Activated CD8-positive, alpha-beta T cell treated with anti-CD3 and anti-CD28 coated beads for 36 hours (primary cell): ENCODE results near the gene BTG2. TPM values are rescaled to one million over a fixed set of nuclear protein-coding genes. Genes with fewer than 3 reads are reported as not detected.

Experiments used
- ATAC-seq: fragments of 200-7000 bp; cut with Tn5 transposase; one replicate; pipeline ENCODE4 v1.10.0; 2021; ENCODE audit warnings: mild to moderate bottlenecking, moderate library complexity
- CTCF ChIA-PET: fragments of 350-600 bp; sonication (Branson Sonifier 250); formaldehyde crosslinking; loops from one replicate; lab custom pipeline; 2021; ENCODE audit warnings: antibody characterized with exemption; lab: Charles Lee
- POLR2A ChIA-PET: fragments of 350-600 bp; sonication (Branson Sonifier 250); formaldehyde crosslinking; loops from one replicate; lab custom pipeline; 2021; ENCODE audit warnings: antibody characterized with exemption; lab: Charles Lee
- DNase-seq: peaks from one replicate; pipeline ENCODE4 v3.0.0-alpha.2; 2020
- H3K27ac Mint-ChIP-seq: one replicate; pipeline ENCODE4 v1.8.0; 2021; ENCODE audit warnings: mild to moderate bottlenecking, mixed read lengths
- H3K27me3 Mint-ChIP-seq: one replicate; pipeline ENCODE4 v1.8.0; 2021; ENCODE audit warnings: mixed read lengths
- H3K36me3 Mint-ChIP-seq: one replicate; pipeline ENCODE4 v1.8.0; 2021; ENCODE audit warnings: low read depth, mixed read lengths
- H3K4me1 Mint-ChIP-seq: one replicate; pipeline ENCODE4 v1.8.0; 2021; ENCODE audit warnings: low read depth, mixed read lengths
- H3K4me3 Mint-ChIP-seq: one replicate; pipeline ENCODE4 v1.8.0; 2021; ENCODE audit warnings: mild to moderate bottlenecking, moderate library complexity, mixed read lengths
- H3K9me3 Mint-ChIP-seq: one replicate; pipeline ENCODE4 v1.8.0; 2021; ENCODE audit warnings: mixed read lengths
- CTCF ChIP-seq: fragments of 200-600 bp; IDR thresholded peaks from one replicate; pipeline ENCODE4 v1.8.0; 2022; ENCODE audit warnings: antibody characterized with exemption, mild to moderate bottlenecking
- intact Hi-C: fragments of 100-400 bp; cut with micrococcal nuclease; formaldehyde crosslinking; loops from one replicate; pipeline ENCODE4 v1.10.0; 2022
- total RNA-seq, 2 experiments: library from RNA; stranded (reverse); gene quantifications; one replicate each; pipeline ENCODE4 v1.2.3, GENCODE V29; 2021

Gene BTG2
- total RNA-seq, 2 experiments from 2014 or later, result 115 TPM

GRCh38 chr1:203338335-203339036 is 33.2 kb downstream of the BTG2 start:
- ChIA-PET POLR2A (interaction anchor here (4.7 kb wide), 1 partner anchor 69 kb away, joined by 31 read pairs; no protein-coding TSS in a partner anchor), CTCF (interaction anchor here (0.7 to 24.8 kb wide), 15 partner anchors 6 to 299 kb away, joined by 3 to 1114 read pairs (median 12); partner anchors contain the start of genes BTG2 and FMOD)
- peak; percentile 88 for TF ChIP-seq CTCF
- ATAC-seq (peak; percentile 77), DNase-seq (peak; percentile 76)
- intact Hi-C loops, result loop anchor here (1.0 kb wide), 1 partner anchor 65 kb away; no protein-coding TSS in a partner anchor
- Mint-ChIP-seq H3K27me3 (peaks cover 11% of the 10 kb centered on the region), H3K36me3 (no peaks in the 10 kb centered on the region), H3K4me3 (no peak overlapping the region), H3K9me3 (no peaks in the 10 kb centered on the region), H3K27ac (no peak overlapping the region), H3K4me1 (peaks cover 17% of the 10 kb centered on the region)

DNA sequence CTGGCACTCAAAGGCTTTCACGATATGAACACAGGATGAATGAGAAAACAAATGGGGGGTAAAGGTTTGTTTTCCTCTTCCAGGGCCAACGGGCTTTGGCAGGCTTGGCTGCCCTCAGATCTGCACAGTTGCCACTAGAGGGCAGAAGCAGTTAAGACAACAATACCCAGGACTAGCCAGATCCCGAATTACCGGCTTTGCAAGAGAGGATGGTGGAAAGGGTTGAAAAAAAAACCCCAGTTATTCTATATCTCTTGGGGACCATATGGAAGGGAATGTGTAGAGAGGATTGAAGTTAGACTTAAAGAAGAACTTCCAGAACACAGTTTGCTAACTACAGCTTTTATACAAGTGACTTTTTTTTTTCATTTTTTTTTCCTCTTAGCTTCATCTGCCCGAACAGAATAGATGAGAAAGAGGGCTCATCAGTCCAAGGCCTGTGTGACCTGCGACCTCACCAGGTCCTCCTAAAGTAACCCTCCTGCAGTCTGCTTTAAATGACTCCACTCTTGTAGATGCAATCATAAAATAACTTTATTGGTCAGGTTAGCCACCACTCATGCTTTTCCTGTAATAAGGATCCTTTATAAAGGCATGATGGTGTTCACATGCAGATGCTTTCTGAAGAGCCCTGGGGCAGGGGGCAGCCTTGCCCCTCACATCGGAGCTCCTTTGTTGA is 34.9 kb downstream of the BTG2 start:
- Mint-ChIP-seq H3K4me1 (peaks cover 17% of the 10 kb centered on the region), H3K4me3 (no peak overlapping the region), H3K36me3 (no peaks in the 10 kb centered on the region), H3K9me3 (no peaks in the 10 kb centered on the region), H3K27ac (no peak overlapping the region), H3K27me3 (peaks cover 11% of the 10 kb centered on the region)
- DNase-seq, result peak; percentile 71
- ChIA-PET CTCF (interaction anchor here (0.5 to 24.8 kb wide), 34 partner anchors 8 to 353 kb away, joined by 3 to 1114 read pairs (median 4); partner anchors contain the start of genes BTG2, FMOD, OPTC and PRELP), POLR2A (interaction anchor here (0.6 to 1.5 kb wide), 4 partner anchors 10 to 199 kb away, joined by 3 to 4 read pairs (median 3); no protein-coding TSS in a partner anchor)
- TF ChIP-seq CTCF, result peak; percentile 91
- ATAC-seq, result peak; percentile 81
- intact Hi-C loops, result loop anchor here (2.0 to 10.0 kb wide), 2 partner anchors 147 to 365 kb away; no protein-coding TSS in a partner anchor

GRCh38 chr1:203342192-203342940 is 37.0 kb downstream of the BTG2 start:
- H3K27me3 Mint-ChIP-seq, result peaks cover 11% of the 10 kb centered on the region
- no peaks in the 10 kb centered on the region for H3K36me3 Mint-ChIP-seq
- ChIA-PET POLR2A (interaction anchor here (1.1 to 1.2 kb wide), 2 partner anchors 16 to 146 kb away, joined by 3 read pairs; no protein-coding TSS in a partner anchor), CTCF (interaction anchor here (0.5 to 24.8 kb wide), 38 partner anchors 7 to 357 kb away, joined by 3 to 1114 read pairs (median 3); partner anchors contain the start of genes BTG2, FMOD and OPTC)
- intact Hi-C loops, result loop anchor here (10.0 kb wide), 1 partner anchor 362 kb away; no protein-coding TSS in a partner anchor
- DNase-seq (peak; percentile 50), ATAC-seq (peak; percentile 65)
- peak; percentile 82 for TF ChIP-seq CTCF
- no peak overlapping the region for H3K27ac Mint-ChIP-seq
- H3K4me3 Mint-ChIP-seq, result no peak overlapping the region
- peaks cover 9% of the 10 kb centered on the region for H3K4me1 Mint-ChIP-seq
- H3K9me3 Mint-ChIP-seq, result no peaks in the 10 kb centered on the region

- POLR2A ChIA-PET, result interaction anchor here (0.9 to 1.1 kb wide), 2 partner anchors 77 to 144 kb away, joined by 3 read pairs; no protein-coding TSS in a partner anchor
- H3K9me3 Mint-ChIP-seq, result no peaks in the 10 kb centered on the region
Measured at GRCh38 chr1:203343956-203344754, 38.8 kb downstream of the BTG2 start.

More at GRCh38 chr1:203343956-203344754, 38.8 kb downstream of the BTG2 start:
- DNase-seq, result no peak
- no peaks in the 10 kb centered on the region for H3K36me3 Mint-ChIP-seq
- TF ChIP-seq CTCF, result no peak
- H3K27ac Mint-ChIP-seq, result no peak overlapping the region
- intact Hi-C loops, result loop anchor here (10.0 kb wide), 1 partner anchor 361 kb away; no protein-coding TSS in a partner anchor
- CTCF ChIA-PET, result interaction anchor here (1.0 to 24.8 kb wide), 14 partner anchors 9 to 299 kb away, joined by 3 to 1114 read pairs (median 6); partner anchors contain the start of genes BTG2 and FMOD
- peaks cover 15% of the 10 kb centered on the region for H3K27me3 Mint-ChIP-seq
- no peak overlapping the region for H3K4me3 Mint-ChIP-seq
- peaks cover 3% of the 10 kb centered on the region for H3K4me1 Mint-ChIP-seq
- ATAC-seq, result no peak
